Endothelial cell of umbilical vein (primary cell): Measurements from ENCODE around the gene CLDN6. TPM values are rescaled to one million over a fixed set of nuclear protein-coding genes. Genes with fewer than 3 reads are reported as not detected.

Source experiments
- BruUV-seq: library from RNA; stranded (reverse); fragments of 400-500 nt; replicated peaks from 2 replicates; lab custom pipeline; 2021; lab: Mats Ljungman, UMichigan
- CTCF ChIA-PET: fragments of 300-600, 350-600 bp; sonication (Branson Sonifier 250); formaldehyde crosslinking; loops from one replicate; lab custom pipeline; 2021; ENCODE audit warnings: antibody characterized with exemption, inconsistent platforms; lab: Charles Lee
- POLR2A ChIA-PET: fragments of 300-600, 350-600 bp; sonication (Branson Sonifier 250); formaldehyde crosslinking; loops from one replicate; lab custom pipeline; 2021; ENCODE audit warnings: antibody characterized with exemption, inconsistent platforms; lab: Charles Lee
- DNase-seq: peaks from one replicate; pipeline ENCODE4 v3.0.0-alpha.2; 2011; ENCODE audit warnings: low read depth, low spot score
- FAIRE-seq: peaks from 2 replicates; lab custom pipeline; 2011; peaks lifted over from hg19 to GRCh38; lab: Jason Lieb, UNC
- H2AFZ ChIP-seq: 2 replicates; pipeline ENCODE4 v1.6.0; 2012; ENCODE audit warnings: low read depth, low read length, control low read depth, inconsistent platforms
- H3K27ac ChIP-seq: 2 replicates; pipeline ENCODE4 v1.5.1; 2011; ENCODE audit warnings: low read depth, mild to moderate bottlenecking, control low read depth, low read length, moderate library complexity; ENCODE audit not compliant: insufficient read depth
- H3K27me3 ChIP-seq, 2 experiments: 2 replicates each; pipeline versions ENCODE4 v1.6.0 to v1.6.1; 2011; ENCODE audit warnings: low read length in 2 of 2, mixed read lengths in 1 of 2; ENCODE audit not compliant: control insufficient read depth in 2 of 2, insufficient read depth in 2 of 2
- H3K36me3 ChIP-seq, 2 experiments: 2 replicates in 1 of 2; 3 replicates in 1 of 2; pipeline ENCODE4 v1.5.1; 2011; ENCODE audit warnings: low read length in 2 of 2, mild to moderate bottlenecking in 1 of 2, moderate library complexity in 1 of 2; ENCODE audit not compliant: control insufficient read depth in 2 of 2, insufficient read depth in 2 of 2; ENCODE audit errors: extremely low read depth in 1 of 2
- H3K4me1 ChIP-seq: 3 replicates; pipeline ENCODE4 v1.5.1; 2011; ENCODE audit warnings: mild to moderate bottlenecking, low read length; ENCODE audit not compliant: control insufficient read depth, insufficient read depth; ENCODE audit errors: extremely low read depth
- H3K4me2 ChIP-seq: 2 replicates; pipeline ENCODE4 v1.6.1; 2011; ENCODE audit warnings: low read length, control low read depth, mixed read lengths; ENCODE audit not compliant: insufficient read depth
- H3K4me3 ChIP-seq, 3 experiments: fragments of 200-600 bp in 1 of 3; sonication (generic), shearing (Covaris generic) in 1 of 3; replicated peaks in 1 of 3; 2 replicates each; pipeline ENCODE4 v1.5.1; 2011 to 2016; ENCODE audit warnings: control low read depth in 3 of 3, low read length in 3 of 3, mild to moderate bottlenecking in 2 of 3, inconsistent platforms in 1 of 3, low read depth in 1 of 3, moderate library complexity in 1 of 3; ENCODE audit not compliant: insufficient read depth in 1 of 3
- H3K79me2 ChIP-seq: 2 replicates; pipeline ENCODE4 v1.6.0; 2012; ENCODE audit warnings: low read length, inconsistent platforms; ENCODE audit not compliant: control insufficient read depth, insufficient read depth
- H3K9ac ChIP-seq: replicated peaks from 2 replicates; pipeline ENCODE3; 2011; ENCODE audit warnings: low read length, control low read depth; ENCODE audit not compliant: insufficient read depth; ENCODE audit errors: extremely low read depth
- H3K9me1 ChIP-seq: replicated peaks from 3 replicates; pipeline ENCODE4 v1.6.0; 2011; ENCODE audit warnings: mild to moderate bottlenecking, low read length; ENCODE audit not compliant: control insufficient read depth, insufficient read depth; ENCODE audit errors: extremely low read depth
- H3K9me3 ChIP-seq: replicated peaks from 2 replicates; pipeline ENCODE4 v1.5.1; 2012; ENCODE audit warnings: low read length, inconsistent platforms; ENCODE audit not compliant: control insufficient read depth, insufficient read depth
- H4K20me1 ChIP-seq: replicated peaks from 2 replicates; pipeline ENCODE3; 2011; ENCODE audit warnings: mild to moderate bottlenecking, low read length; ENCODE audit not compliant: control insufficient read depth, insufficient read depth; ENCODE audit errors: extremely low read depth
- EZH2 ChIP-seq: IDR thresholded peaks from 2 replicates; pipeline ENCODE4 v1.6.1; 2012; ENCODE audit warnings: borderline replicate concordance, low read depth, mild to moderate bottlenecking, moderate library complexity, low read length, inconsistent platforms; ENCODE audit not compliant: severe bottlenecking
- dilution Hi-C: fragments of 300-500 bp; cut with MboI; formaldehyde crosslinking; loops from one replicate; pipeline ENCODE4 v1.15.0; 2019; ENCODE audit warnings: low sequenced_read_pairs; ENCODE audit not compliant: extremely low pct_ligation_motif_present
- intact Hi-C: fragments of 100-400 bp; cut with micrococcal nuclease; formaldehyde crosslinking; loops from one replicate; pipeline ENCODE4 v1.10.0; 2022
- polyA plus RNA-seq, 4 experiments: library from polyadenylated mRNA; depleted of rRNA in 3 of 4; stranded (reverse) in 3 of 4; unstranded in 1 of 4; fragments of >200 nt; gene quantifications; 2 replicates each; pipeline versions ENCODE4 v1.2.1 to v1.2.3, GENCODE V29; 2011 to 2012; ENCODE audit warnings: missing spikeins in 1 of 4
- total RNA-seq: library from RNA; stranded (reverse); gene quantifications from 2 replicates; pipeline ENCODE4 v1.2.3, GENCODE V29; 2021
- TF ChIP-seq, protein P1 (sequence below), 2 donors: IDR thresholded peaks; 1 replicate in 1 of 2; 2 replicates in 1 of 2; pipeline ENCODE4 v1.5.1; 2011; ENCODE audit warnings: low read length in 2 of 2, mild to moderate bottlenecking in 2 of 2, moderate library complexity in 2 of 2, control low read depth in 1 of 2, inconsistent platforms in 1 of 2, low read depth in 1 of 2; ENCODE audit not compliant: insufficient read depth in 1 of 2; ENCODE audit errors: extremely low read depth in 1 of 2

The CLDN6 gene
- total and polyA plus RNA-seq, 2 donors (not counting 3 experiments of a cell fraction or from before 2014, with no cell fraction given): 0.28 TPM; not detected in 1

DNA sequence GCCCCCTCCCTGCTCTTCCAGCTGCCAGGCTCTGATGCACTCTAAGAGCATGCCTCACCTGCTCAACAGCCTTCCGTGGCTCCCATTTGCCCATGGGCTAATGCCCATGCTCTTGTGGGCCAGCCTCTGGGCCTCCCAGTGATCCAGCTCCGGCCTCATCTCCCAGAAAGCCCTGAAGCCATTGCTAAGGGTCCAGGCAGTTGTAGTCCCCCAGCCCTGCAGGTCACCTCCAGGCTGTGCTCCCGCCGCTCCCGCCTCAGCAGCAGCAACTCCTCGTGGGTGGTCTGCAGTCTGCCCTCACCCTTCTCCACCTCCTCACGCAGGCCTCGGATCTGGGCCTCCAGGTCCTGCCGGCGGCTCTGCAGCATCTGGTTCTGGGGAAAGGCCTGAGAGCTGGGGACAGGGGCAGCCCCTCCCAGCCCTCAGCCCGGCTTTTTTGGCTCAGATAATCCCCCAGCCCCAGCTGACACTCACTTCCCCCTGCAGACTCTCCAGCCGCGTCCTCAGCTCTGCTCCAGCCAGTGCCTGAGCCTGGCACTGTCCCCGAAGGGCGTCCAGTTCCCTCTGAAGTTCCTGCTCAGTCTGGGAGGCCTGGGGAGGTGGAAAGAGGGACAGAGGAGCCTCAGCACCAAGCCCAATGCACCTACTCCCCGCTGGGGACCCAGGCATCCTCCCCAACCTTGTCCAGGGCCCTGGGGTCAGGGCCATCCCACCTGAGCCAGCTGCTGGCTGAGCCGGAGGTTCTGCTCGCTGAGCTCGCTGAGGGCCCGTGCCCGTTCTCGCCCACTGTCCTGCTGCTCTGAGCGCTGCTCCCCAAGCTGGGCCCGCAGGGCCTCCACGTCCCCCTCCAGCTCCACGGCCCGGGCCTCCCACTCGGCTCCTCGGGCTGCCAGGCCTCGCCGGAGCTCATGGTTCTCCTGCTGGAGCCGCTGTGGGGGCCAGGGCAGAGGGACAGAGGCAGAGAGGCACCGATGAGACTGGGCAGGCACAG lies 12.5 kb upstream of the CLDN6 start:
- TF ChIP-seq, protein P1, sequence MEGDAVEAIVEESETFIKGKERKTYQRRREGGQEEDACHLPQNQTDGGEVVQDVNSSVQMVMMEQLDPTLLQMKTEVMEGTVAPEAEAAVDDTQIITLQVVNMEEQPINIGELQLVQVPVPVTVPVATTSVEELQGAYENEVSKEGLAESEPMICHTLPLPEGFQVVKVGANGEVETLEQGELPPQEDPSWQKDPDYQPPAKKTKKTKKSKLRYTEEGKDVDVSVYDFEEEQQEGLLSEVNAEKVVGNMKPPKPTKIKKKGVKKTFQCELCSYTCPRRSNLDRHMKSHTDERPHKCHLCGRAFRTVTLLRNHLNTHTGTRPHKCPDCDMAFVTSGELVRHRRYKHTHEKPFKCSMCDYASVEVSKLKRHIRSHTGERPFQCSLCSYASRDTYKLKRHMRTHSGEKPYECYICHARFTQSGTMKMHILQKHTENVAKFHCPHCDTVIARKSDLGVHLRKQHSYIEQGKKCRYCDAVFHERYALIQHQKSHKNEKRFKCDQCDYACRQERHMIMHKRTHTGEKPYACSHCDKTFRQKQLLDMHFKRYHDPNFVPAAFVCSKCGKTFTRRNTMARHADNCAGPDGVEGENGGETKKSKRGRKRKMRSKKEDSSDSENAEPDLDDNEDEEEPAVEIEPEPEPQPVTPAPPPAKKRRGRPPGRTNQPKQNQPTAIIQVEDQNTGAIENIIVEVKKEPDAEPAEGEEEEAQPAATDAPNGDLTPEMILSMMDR (IDR thresholded peaks at IDR 0.05; ENCODE audit: extremely low read depth in 1 of 2, insufficient read depth in 1 of 2, low read depth in 1 of 2, low read length in 2 of 2): no peak
- TF ChIP-seq EZH2: no peak
- Histone ChIP-seq H3K36me3 (peaks cover 0 to 9% of the 10 kb centered on the region in 2 experiments), H3K79me2 (no peaks in the 10 kb centered on the region), H2AFZ (no peak overlapping the region), H3K4me1 (no peaks in the 10 kb centered on the region), H3K9me3 (no peaks in the 10 kb centered on the region), H3K4me3 (no peak overlapping the region), H4K20me1 (no peaks in the 10 kb centered on the region), H3K27me3 (peaks cover 39 to 45% of the 10 kb centered on the region in 2 experiments), H3K9ac (no peak overlapping the region), H3K27ac (no peak overlapping the region), H3K9me1 (no peaks in the 10 kb centered on the region), H3K4me2 (no peak overlapping the region)
- no TSS peak for BruUV-seq
- DNase-seq (no peak), FAIRE-seq (no peak)
- ChIA-PET CTCF (interaction anchor here (1.4 to 8.8 kb wide), 16 partner anchors 9 to 141 kb away, joined by 4 to 200 read pairs (median 12); partner anchors contain the start of genes HCFC1R1, MMP25, THOC6 and TNFRSF12A), POLR2A (no interaction called here)
- dilution Hi-C loops: no loop called here
- intact Hi-C loops: loop anchor here (2.0 kb wide), 1 partner anchor 28 kb away; no protein-coding TSS in a partner anchor
